H1 (cell line): ENCODE data around the gene GCSH. TPM values are rescaled to one million over a fixed set of nuclear protein-coding genes. Genes with fewer than 3 reads are reported as not detected.

Experiments
- CTCF ChIA-PET: fragments of 300-600 bp; sonication (Branson Sonifier 250); formaldehyde crosslinking; loops from one replicate; lab custom pipeline; 2021; ENCODE audit not compliant: partially characterized antibody; lab: Charles Lee
- POLR2A ChIA-PET: fragments of 300-600 bp; sonication (Branson Sonifier 250); formaldehyde crosslinking; loops from one replicate; lab custom pipeline; 2021; ENCODE audit warnings: inconsistent platforms; ENCODE audit not compliant: partially characterized antibody; lab: Charles Lee
- DNase-seq, 2 experiments: peaks; one replicate each; pipeline versions ENCODE4 v3.0.0 to v3.0.0-alpha.2; 2010 to 2022; ENCODE audit warnings: low spot score in 2 of 2, low read depth in 1 of 2, mixed read lengths in 1 of 2
- FAIRE-seq: peaks from 2 replicates; lab custom pipeline; 2011; peaks lifted over from hg19 to GRCh38; lab: Jason Lieb, UNC
- H2AFZ ChIP-seq: 2 replicates; pipeline ENCODE4 v1.8.1; 2012; ENCODE audit warnings: low read length, inconsistent platforms
- H2AK5ac ChIP-seq: 2 replicates; pipeline ENCODE4 v1.6.1; 2013; ENCODE audit warnings: low read depth, low read length
- H2BK120ac ChIP-seq: replicated peaks from 2 replicates; pipeline ENCODE3; 2013; ENCODE audit warnings: low read depth, low read length, inconsistent platforms
- H2BK12ac ChIP-seq: 2 replicates; pipeline ENCODE4 v1.6.1; 2013; ENCODE audit warnings: low read depth, low read length
- H2BK15ac ChIP-seq: 2 replicates; pipeline ENCODE4 v1.6.1; 2013; ENCODE audit warnings: low read length
- H2BK20ac ChIP-seq: 2 replicates; pipeline ENCODE4 v1.6.1; 2013; ENCODE audit warnings: low read length
- H2BK5ac ChIP-seq: 2 replicates; pipeline ENCODE4 v1.6.1; 2013; ENCODE audit warnings: low read depth, low read length
- H3K14ac ChIP-seq: 2 replicates; pipeline ENCODE4 v1.6.1; 2013; ENCODE audit warnings: inconsistent platforms; ENCODE audit not compliant: insufficient read length
- H3K18ac ChIP-seq: 2 replicates; pipeline ENCODE4 v1.6.1; 2013; ENCODE audit warnings: low read length; ENCODE audit errors: extremely low read depth
- H3K23ac ChIP-seq: 2 replicates; pipeline ENCODE4 v1.6.1; 2013; ENCODE audit warnings: inconsistent platforms; ENCODE audit not compliant: insufficient read length
- H3K23me2 ChIP-seq: 2 replicates; pipeline ENCODE4 v1.6.1; 2013; ENCODE audit warnings: low read depth, low read length
- H3K27ac ChIP-seq: 2 replicates; pipeline ENCODE4 v1.6.1; 2011; ENCODE audit warnings: low read depth, low read length, inconsistent platforms
- H3K27me3 ChIP-seq, 4 experiments: replicated peaks in 1 of 4; 1 replicate in 1 of 4; 2 replicates in 3 of 4; pipeline versions ENCODE4 v1.6.1 to v1.8.1; 2011 to 2013; ENCODE audit warnings: low read length in 3 of 4, mild to moderate bottlenecking in 3 of 4, inconsistent platforms in 2 of 4, mixed read lengths in 2 of 4, moderate library complexity in 1 of 4; ENCODE audit not compliant: control insufficient read depth in 3 of 4, insufficient read depth in 3 of 4; ENCODE audit errors: extremely low read depth in 1 of 4
- H3K36me3 ChIP-seq, 4 experiments: 2 replicates each; pipeline versions ENCODE4 v1.6.1 to v1.8.1; 2011 to 2013; ENCODE audit warnings: mild to moderate bottlenecking in 4 of 4, low read length in 3 of 4, moderate library complexity in 2 of 4, control low read depth in 1 of 4, inconsistent platforms in 1 of 4; ENCODE audit not compliant: insufficient read depth in 4 of 4, control insufficient read depth in 2 of 4
- H3K4ac ChIP-seq: replicated peaks from 2 replicates; pipeline ENCODE3; 2013; ENCODE audit warnings: low read length, low read depth, mixed read lengths, inconsistent platforms; ENCODE audit not compliant: insufficient read length
- H3K4me1 ChIP-seq, 4 experiments: replicated peaks in 1 of 4; 1 replicate in 1 of 4; 2 replicates in 3 of 4; pipeline versions ENCODE4 v1.6.1 to v1.8.1; 2011 to 2013; ENCODE audit warnings: low read length in 3 of 4, inconsistent platforms in 2 of 4, mixed read lengths in 1 of 4; ENCODE audit not compliant: insufficient read depth in 4 of 4, control insufficient read depth in 3 of 4
- H3K4me2 ChIP-seq, 2 experiments: 2 replicates each; pipeline versions ENCODE4 v1.6.1 to v1.8.1; 2011 to 2013; ENCODE audit warnings: low read depth in 2 of 2, low read length in 2 of 2, control low read depth in 1 of 2, inconsistent platforms in 1 of 2, mild to moderate bottlenecking in 1 of 2; ENCODE audit not compliant: insufficient read depth in 1 of 2
- H3K4me3 ChIP-seq, 4 experiments: fragments of 200-600, 300-600 bp in 1 of 4; sonication (generic), shearing (Covaris generic), sonication (Bioruptor Twin) in 1 of 4; 2 replicates each; pipeline versions ENCODE4 v1.5.1 to v1.8.1; 2011 to 2016; ENCODE audit warnings: low read length in 4 of 4, low read depth in 3 of 4, control low read depth in 2 of 4, inconsistent platforms in 2 of 4, mild to moderate bottlenecking in 2 of 4, mixed read lengths in 1 of 4, moderate library complexity in 1 of 4; ENCODE audit not compliant: insufficient read depth in 2 of 4; ENCODE audit errors: extremely low read depth in 1 of 4
- H3K56ac ChIP-seq: replicated peaks from 2 replicates; pipeline ENCODE3; 2013; ENCODE audit warnings: low read depth, mild to moderate bottlenecking, mixed read lengths, low read length, inconsistent platforms; ENCODE audit not compliant: insufficient read length
- H3K79me1 ChIP-seq: 2 replicates; pipeline ENCODE4 v1.6.1; 2013; ENCODE audit warnings: low read depth, low read length, control low read depth
- H3K79me2 ChIP-seq, 2 experiments: 2 replicates each; pipeline versions ENCODE4 v1.6.1 to v1.8.1; 2012 to 2013; ENCODE audit warnings: low read length in 2 of 2, mild to moderate bottlenecking in 2 of 2, inconsistent platforms in 1 of 2; ENCODE audit not compliant: insufficient read depth in 2 of 2, control insufficient read depth in 1 of 2
- H3K9ac ChIP-seq, 4 experiments: replicated peaks in 1 of 4; 1 replicate in 1 of 4; 2 replicates in 3 of 4; pipeline versions ENCODE4 v1.6.1 to v1.8.1; 2011 to 2013; ENCODE audit warnings: low read depth in 3 of 4, low read length in 3 of 4, control low read depth in 2 of 4, mild to moderate bottlenecking in 2 of 4, moderate library complexity in 2 of 4, inconsistent platforms in 1 of 4; ENCODE audit errors: extremely low read depth in 1 of 4
- H3K9me3 ChIP-seq, 2 experiments: 2 replicates each; pipeline versions ENCODE4 v1.6.1 to v1.8.1; 2012 to 2013; ENCODE audit warnings: mild to moderate bottlenecking in 2 of 2, moderate library complexity in 2 of 2, control low read depth in 1 of 2, inconsistent platforms in 1 of 2, low read depth in 1 of 2, low read length in 1 of 2, mixed read lengths in 1 of 2; ENCODE audit not compliant: insufficient read depth in 2 of 2
- H4K20me1 ChIP-seq, 2 experiments: replicated peaks in 1 of 2; 2 replicates each; pipeline versions ENCODE3 to v1.8.1; 2011 to 2013; ENCODE audit warnings: inconsistent platforms in 2 of 2, low read length in 2 of 2, mild to moderate bottlenecking in 1 of 2; ENCODE audit not compliant: insufficient read depth in 2 of 2, control insufficient read depth in 1 of 2
- H4K5ac ChIP-seq: 2 replicates; pipeline ENCODE4 v1.6.1; 2013; ENCODE audit warnings: low read length, low read depth, mixed read lengths, inconsistent platforms; ENCODE audit not compliant: insufficient read length
- H4K8ac ChIP-seq: 2 replicates; pipeline ENCODE4 v1.8.0; 2013; ENCODE audit warnings: mild to moderate bottlenecking, moderate library complexity, low read length, inconsistent platforms; ENCODE audit not compliant: insufficient read depth; ENCODE audit errors: extremely low read depth
- H4K91ac ChIP-seq: replicated peaks from 2 replicates; pipeline ENCODE3; 2013; ENCODE audit warnings: low read length, mixed read lengths, inconsistent platforms; ENCODE audit not compliant: insufficient read length
- MAFK ChIP-seq: IDR thresholded peaks from 2 replicates; pipeline ENCODE4 v1.6.1; 2012; ENCODE audit warnings: low read depth, mild to moderate bottlenecking, improper control_type of control experiment, low read length
- RXRA ChIP-seq: IDR thresholded peaks from 2 replicates; pipeline ENCODE4 v1.6.1; 2011; ENCODE audit warnings: low read depth, mild to moderate bottlenecking, low read length, moderate library complexity; ENCODE audit not compliant: insufficient read depth
- polyA plus RNA-seq, 7 experiments: library from polyadenylated mRNA; depleted of rRNA in 3 of 7; stranded (reverse) in 5 of 7; unstranded in 2 of 7; fragments of >200 nt in 5 of 7; fragments of 200-250 nt in 2 of 7; gene quantifications; 1 replicate in 5 of 7; 2 replicates in 1 of 7; 4 replicates in 1 of 7; pipeline versions ENCODE4 v1.2.1 to v1.2.3, GENCODE V29; 2011 to 2013; ENCODE audit warnings: missing spikeins in 2 of 7, mixed read lengths in 2 of 7
- total RNA-seq: library from RNA; stranded (reverse); fragmentation: NEBNext Ultra II Directional; extraction: Animal tissue kit (Norgen Biotek cat#: 25700); gene quantifications from 2 replicates; pipeline ENCODE4 v1.2.1, GENCODE V29; 2021

Gene GCSH
- total and polyA plus RNA-seq, 2 of the 8 experiments (the other 6 are each of a cell fraction or from before 2014, with no cell fraction given), result 28.2 to 108 TPM

GRCh38 chr16:81099958-81100357, 3.8 kb upstream of the GCSH start:
- DNase-seq (no peak), FAIRE-seq (no peak)
- Histone ChIP-seq H3K4me1 (no peaks in the 10 kb centered on the region), H3K14ac (no peak overlapping the region), H4K5ac (no peak overlapping the region), H2AK5ac (no peak overlapping the region), H3K9ac (no peak overlapping the region), H3K79me2 (peaks cover 0 to 2% of the 10 kb centered on the region in 2 experiments; a peak in 2 of 4 replicates), H2AFZ (no peak overlapping the region), H2BK15ac (no peak overlapping the region), H3K18ac (no peak overlapping the region), H3K4me2 (no peak overlapping the region), H3K23me2 (0 out of 2 replicates have a peak, but pooled peaks cover 3% of the 10 kb centered on the region), H3K27me3 (no peaks in the 10 kb centered on the region), H2BK20ac (no peak overlapping the region), H3K4ac (no peak overlapping the region), H3K36me3 (no peaks in the 10 kb centered on the region), H2BK120ac (no peak overlapping the region), H4K20me1 (no peaks in the 10 kb centered on the region), H3K9me3 (no peaks in the 10 kb centered on the region), H3K56ac (no peak overlapping the region), H2BK12ac (no peak overlapping the region), H4K91ac (no peak overlapping the region), H3K79me1 (no peaks in the 10 kb centered on the region), H4K8ac (no peak overlapping the region), H3K4me3 (no peak overlapping the region), H3K27ac (no peak overlapping the region), H2BK5ac (no peak overlapping the region), H3K23ac (no peak overlapping the region)
- TF ChIP-seq MAFK, result no peak
- no peak for TF ChIP-seq RXRA
- CTCF ChIA-PET, result interaction anchor here (0.6 to 2.0 kb wide), 3 partner anchors 42 to 53 kb away, joined by 3 to 5 read pairs (median 3); no protein-coding TSS in a partner anchor
- POLR2A ChIA-PET, result no interaction called here
